WTC11 (cell line): ENCODE measurements around the gene DHX29. TPM values are rescaled to one million over a fixed set of nuclear protein-coding genes. Genes with fewer than 3 reads are reported as not detected.

ENCODE experiments used
- ATAC-seq: fragments of 200-7000 bp; cut with Tn5 transposase; 2 replicates; pipeline ENCODE4 v1.10.0; 2021; ENCODE audit warnings: mild to moderate bottlenecking, moderate library complexity
- CTCF ChIA-PET: fragments of 300-600 bp; sonication (Branson Sonifier 250); formaldehyde crosslinking; loops from one replicate; lab custom pipeline; 2021; ENCODE audit warnings: antibody characterized with exemption; lab: Charles Lee
- POLR2A ChIA-PET: fragments of 350-600 bp; sonication (Branson Sonifier 250); formaldehyde crosslinking; loops from one replicate; lab custom pipeline; 2021; ENCODE audit warnings: antibody characterized with exemption; lab: Charles Lee
- DNase-seq: peaks from one replicate; pipeline ENCODE4 v3.0.0; 2021; ENCODE audit warnings: low spot score
- H3K27ac Mint-ChIP-seq: 2 replicates; pipeline ENCODE4 v1.8.0; 2021; ENCODE audit warnings: mixed read lengths
- H3K27me3 Mint-ChIP-seq: 2 replicates; pipeline ENCODE4 v1.8.0; 2021; ENCODE audit warnings: low read depth, mild to moderate bottlenecking, moderate library complexity, mixed read lengths
- H3K36me3 Mint-ChIP-seq: 2 replicates; pipeline ENCODE4 v1.8.0; 2021; ENCODE audit warnings: mixed read lengths
- H3K4me1 Mint-ChIP-seq: 2 replicates; pipeline ENCODE4 v1.8.0; 2022; ENCODE audit warnings: mixed read lengths
- H3K4me3 Mint-ChIP-seq: 2 replicates; pipeline ENCODE4 v1.8.0; 2021; ENCODE audit warnings: mild to moderate bottlenecking, moderate library complexity, mixed read lengths
- H3K9me3 Mint-ChIP-seq: 2 replicates; pipeline ENCODE4 v1.8.0; 2021; ENCODE audit warnings: mixed read lengths
- ELF4 ChIP-seq: sonication (generic); formaldehyde crosslinking; IDR thresholded peaks from 2 replicates; pipeline ENCODE4 v1.8.1; 2022; ENCODE audit warnings: low read depth, mild to moderate bottlenecking, moderate library complexity, missing genetic modification reagents
- ESRRA ChIP-seq: sonication (generic); formaldehyde crosslinking; IDR thresholded peaks from 2 replicates; pipeline ENCODE4 v1.8.1; 2022; ENCODE audit warnings: mild to moderate bottlenecking, missing genetic modification reagents, borderline replicate concordance
- FOXJ3 ChIP-seq: sonication (generic); formaldehyde crosslinking; IDR thresholded peaks from 2 replicates; pipeline ENCODE4 v1.9.0; 2021; ENCODE audit warnings: missing genetic modification reagents, mild to moderate bottlenecking, borderline replicate concordance
- FOXK1 ChIP-seq: sonication (generic); formaldehyde crosslinking; IDR thresholded peaks from 2 replicates; pipeline ENCODE4 v1.8.0; 2022; ENCODE audit warnings: mild to moderate bottlenecking, moderate library complexity, missing genetic modification reagents
- GTF2I ChIP-seq: fragments of 250-450 bp; sonication (Bioruptor Pico); conservative IDR thresholded peaks from 2 replicates; pipeline ENCODE4 v1.4.0; 2021; ENCODE audit warnings: mild to moderate bottlenecking
- KAT7 ChIP-seq: sonication (generic); formaldehyde crosslinking; IDR thresholded peaks from 2 replicates; pipeline ENCODE4 v1.8.1; 2023; ENCODE audit warnings: missing genetic modification reagents, mild to moderate bottlenecking, borderline replicate concordance
- NFATC4 ChIP-seq: fragments of 250-450 bp; sonication (Bioruptor Pico); IDR thresholded peaks from 2 replicates; pipeline ENCODE4 v1.9.0; 2021; ENCODE audit warnings: mild to moderate bottlenecking
- NR1H2 ChIP-seq: sonication (generic); formaldehyde crosslinking; IDR thresholded peaks from 2 replicates; pipeline ENCODE4 v1.9.0; 2021; ENCODE audit warnings: mild to moderate bottlenecking, moderate library complexity, missing genetic modification reagents
- NR3C1 ChIP-seq: sonication (generic); formaldehyde crosslinking; conservative IDR thresholded peaks from 2 replicates; pipeline ENCODE4 v1.8.1; 2023; ENCODE audit warnings: low read depth, mild to moderate bottlenecking, missing genetic modification reagents
- OVOL2 ChIP-seq: fragments of 250-450 bp; sonication (Bioruptor Pico); IDR thresholded peaks from 2 replicates; pipeline ENCODE4 v1.9.0; 2021; ENCODE audit warnings: mild to moderate bottlenecking, borderline replicate concordance
- RELA ChIP-seq: sonication (generic); formaldehyde crosslinking; IDR thresholded peaks from 2 replicates; pipeline ENCODE4 v1.8.1; 2022; ENCODE audit warnings: missing genetic modification reagents, mild to moderate bottlenecking, borderline replicate concordance
- SP1 ChIP-seq: sonication (generic); formaldehyde crosslinking; conservative IDR thresholded peaks from 2 replicates; pipeline ENCODE4 v1.8.1; 2022; ENCODE audit warnings: missing genetic modification reagents
- ZBTB21 ChIP-seq: sonication (generic); formaldehyde crosslinking; IDR thresholded peaks from 2 replicates; pipeline ENCODE4 v1.8.1; 2023; ENCODE audit warnings: mild to moderate bottlenecking, missing genetic modification reagents, borderline replicate concordance
- ZNF121 ChIP-seq: sonication (generic); formaldehyde crosslinking; IDR thresholded peaks from 2 replicates; pipeline ENCODE4 v1.8.0; 2023; ENCODE audit warnings: missing genetic modification reagents
- ZNF219 ChIP-seq: sonication (generic); formaldehyde crosslinking; IDR thresholded peaks from 2 replicates; pipeline ENCODE4 v1.8.0; 2023; ENCODE audit warnings: missing genetic modification reagents, mild to moderate bottlenecking, borderline replicate concordance
- ZNF317 ChIP-seq: sonication (generic); formaldehyde crosslinking; IDR thresholded peaks from 2 replicates; pipeline ENCODE4 v1.8.1; 2023; ENCODE audit warnings: low read depth, mild to moderate bottlenecking, moderate library complexity, missing genetic modification reagents, borderline replicate concordance
- ZNF416 ChIP-seq: fragments of 250-450 bp; sonication (Bioruptor Pico); IDR thresholded peaks from 2 replicates; pipeline ENCODE4 v1.9.0; 2021; ENCODE audit warnings: mild to moderate bottlenecking, inconsistent platforms
- total RNA-seq: library from RNA; stranded (reverse); gene quantifications from 3 replicates; pipeline ENCODE4 v1.2.3, GENCODE V29; 2021
- TF ChIP-seq, protein P1 (sequence below): sonication (generic); formaldehyde crosslinking; IDR thresholded peaks from 2 replicates; pipeline ENCODE4 v1.8.1; 2023; ENCODE audit warnings: mild to moderate bottlenecking, missing genetic modification reagents, borderline replicate concordance
- TF ChIP-seq, protein P2 (sequence below): sonication (generic); formaldehyde crosslinking; IDR thresholded peaks from 2 replicates; pipeline ENCODE4 v1.8.1; 2023; ENCODE audit warnings: mild to moderate bottlenecking, missing genetic modification reagents, moderate library complexity
- TF ChIP-seq, protein P3 (sequence below): fragments of 250-450 bp; sonication (Bioruptor Pico); conservative IDR thresholded peaks from 2 replicates; pipeline ENCODE4 v1.9.0; 2021; ENCODE audit warnings: mild to moderate bottlenecking
- TF ChIP-seq, protein P4 (sequence below): fragments of 200-600 bp; IDR thresholded peaks from 2 replicates; pipeline ENCODE4 v1.8.0; 2022; ENCODE audit warnings: antibody characterized with exemption
- TF ChIP-seq, protein P5 (sequence below): fragments of 250-450 bp; sonication (Bioruptor Pico); IDR thresholded peaks from 2 replicates; pipeline ENCODE4 v1.9.0; 2021; ENCODE audit warnings: mild to moderate bottlenecking
- TF ChIP-seq, protein P6 (sequence below): sonication (generic); formaldehyde crosslinking; IDR thresholded peaks from 2 replicates; pipeline ENCODE4 v1.8.1; 2023; ENCODE audit warnings: mild to moderate bottlenecking, moderate library complexity, missing genetic modification reagents
- TF ChIP-seq, protein P7 (sequence below): sonication (generic); formaldehyde crosslinking; IDR thresholded peaks from 2 replicates; pipeline ENCODE4 v1.8.0; 2022; ENCODE audit warnings: mild to moderate bottlenecking, missing genetic modification reagents
- TF ChIP-seq, protein P8 (sequence below): sonication (generic); formaldehyde crosslinking; IDR thresholded peaks from 2 replicates; pipeline ENCODE4 v1.8.1; 2022; ENCODE audit warnings: mild to moderate bottlenecking, moderate library complexity, missing genetic modification reagents

DHX29 gene
- total RNA-seq, 1 experiment from 2014 or later = 29.7 TPM

DNA sequence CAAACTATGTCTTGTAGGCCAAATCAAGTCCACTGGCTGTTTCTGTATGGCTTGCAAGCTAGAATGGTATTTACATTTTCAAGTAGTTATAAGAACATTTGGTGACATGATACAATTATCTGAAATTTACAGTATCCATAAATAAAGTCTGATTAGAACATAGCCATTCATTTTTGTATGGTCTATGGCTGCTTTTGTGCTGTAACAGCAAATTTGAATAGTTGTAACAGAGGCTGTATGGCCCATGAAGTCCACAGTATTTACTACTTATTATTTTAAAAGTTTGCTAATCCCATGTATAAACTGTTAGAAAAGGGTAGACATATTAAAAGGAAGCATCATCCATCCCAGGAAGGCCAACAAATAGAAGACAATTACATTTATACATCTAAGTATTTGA is 17.7 kb downstream of the DHX29 start (continued):
- TF ChIP-seq, protein P1, sequence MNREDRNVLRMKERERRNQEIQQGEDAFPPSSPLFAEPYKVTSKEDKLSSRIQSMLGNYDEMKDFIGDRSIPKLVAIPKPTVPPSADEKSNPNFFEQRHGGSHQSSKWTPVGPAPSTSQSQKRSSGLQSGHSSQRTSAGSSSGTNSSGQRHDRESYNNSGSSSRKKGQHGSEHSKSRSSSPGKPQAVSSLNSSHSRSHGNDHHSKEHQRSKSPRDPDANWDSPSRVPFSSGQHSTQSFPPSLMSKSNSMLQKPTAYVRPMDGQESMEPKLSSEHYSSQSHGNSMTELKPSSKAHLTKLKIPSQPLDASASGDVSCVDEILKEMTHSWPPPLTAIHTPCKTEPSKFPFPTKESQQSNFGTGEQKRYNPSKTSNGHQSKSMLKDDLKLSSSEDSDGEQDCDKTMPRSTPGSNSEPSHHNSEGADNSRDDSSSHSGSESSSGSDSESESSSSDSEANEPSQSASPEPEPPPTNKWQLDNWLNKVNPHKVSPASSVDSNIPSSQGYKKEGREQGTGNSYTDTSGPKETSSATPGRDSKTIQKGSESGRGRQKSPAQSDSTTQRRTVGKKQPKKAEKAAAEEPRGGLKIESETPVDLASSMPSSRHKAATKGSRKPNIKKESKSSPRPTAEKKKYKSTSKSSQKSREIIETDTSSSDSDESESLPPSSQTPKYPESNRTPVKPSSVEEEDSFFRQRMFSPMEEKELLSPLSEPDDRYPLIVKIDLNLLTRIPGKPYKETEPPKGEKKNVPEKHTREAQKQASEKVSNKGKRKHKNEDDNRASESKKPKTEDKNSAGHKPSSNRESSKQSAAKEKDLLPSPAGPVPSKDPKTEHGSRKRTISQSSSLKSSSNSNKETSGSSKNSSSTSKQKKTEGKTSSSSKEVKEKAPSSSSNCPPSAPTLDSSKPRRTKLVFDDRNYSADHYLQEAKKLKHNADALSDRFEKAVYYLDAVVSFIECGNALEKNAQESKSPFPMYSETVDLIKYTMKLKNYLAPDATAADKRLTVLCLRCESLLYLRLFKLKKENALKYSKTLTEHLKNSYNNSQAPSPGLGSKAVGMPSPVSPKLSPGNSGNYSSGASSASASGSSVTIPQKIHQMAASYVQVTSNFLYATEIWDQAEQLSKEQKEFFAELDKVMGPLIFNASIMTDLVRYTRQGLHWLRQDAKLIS = no peak
- TF ChIP-seq NR1H2 (no peak), SP1 (CRISPR knock-in tag) (no peak), NR3C1 (CRISPR knock-in tag) (no peak), GTF2I (no peak), NFATC4 (CRISPR knock-in tag) (no peak), ELF4 (CRISPR knock-in tag) (no peak), ZBTB21 (CRISPR knock-in tag) (no peak)
- TF ChIP-seq, protein P2, sequence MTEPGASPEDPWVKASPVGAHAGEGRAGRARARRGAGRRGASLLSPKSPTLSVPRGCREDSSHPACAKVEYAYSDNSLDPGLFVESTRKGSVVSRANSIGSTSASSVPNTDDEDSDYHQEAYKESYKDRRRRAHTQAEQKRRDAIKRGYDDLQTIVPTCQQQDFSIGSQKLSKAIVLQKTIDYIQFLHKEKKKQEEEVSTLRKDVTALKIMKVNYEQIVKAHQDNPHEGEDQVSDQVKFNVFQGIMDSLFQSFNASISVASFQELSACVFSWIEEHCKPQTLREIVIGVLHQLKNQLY (CRISPR knock-in tag) = no peak
- TF ChIP-seq, protein P3, sequence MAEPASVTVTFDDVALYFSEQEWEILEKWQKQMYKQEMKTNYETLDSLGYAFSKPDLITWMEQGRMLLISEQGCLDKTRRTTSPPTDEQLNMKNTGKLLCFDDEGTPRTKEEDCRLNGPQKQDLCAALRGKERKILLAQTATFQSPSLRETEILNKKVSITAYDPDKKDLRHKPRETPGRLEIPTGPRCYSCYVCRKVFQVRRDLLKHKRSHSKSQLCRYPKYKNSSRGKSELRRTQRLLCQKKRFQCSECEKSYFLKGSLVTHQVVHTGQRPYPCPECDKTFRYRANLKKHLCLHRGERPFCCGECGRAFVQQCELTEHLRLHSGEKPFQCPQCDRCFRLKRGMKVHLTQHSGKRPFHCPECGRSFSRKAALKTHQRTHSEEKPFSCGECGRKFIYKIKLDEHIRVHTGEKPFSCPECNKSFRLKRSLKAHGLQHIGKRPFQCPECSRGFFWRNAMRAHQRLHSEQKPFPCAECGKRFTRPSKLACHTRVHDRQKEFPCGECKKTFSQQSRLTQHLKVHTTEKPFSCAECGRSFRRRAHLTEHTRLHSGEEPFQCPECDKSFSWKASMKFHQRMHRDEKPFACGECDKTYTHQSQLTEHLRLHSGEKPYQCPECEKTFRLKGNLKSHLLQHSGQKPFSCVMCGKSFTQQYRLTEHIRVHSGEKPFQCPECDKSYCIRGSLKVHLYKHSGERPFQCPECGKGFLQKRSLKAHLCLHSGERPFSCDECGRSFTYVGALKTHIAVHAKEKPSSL (CRISPR knock-in tag) = no peak

DNA sequence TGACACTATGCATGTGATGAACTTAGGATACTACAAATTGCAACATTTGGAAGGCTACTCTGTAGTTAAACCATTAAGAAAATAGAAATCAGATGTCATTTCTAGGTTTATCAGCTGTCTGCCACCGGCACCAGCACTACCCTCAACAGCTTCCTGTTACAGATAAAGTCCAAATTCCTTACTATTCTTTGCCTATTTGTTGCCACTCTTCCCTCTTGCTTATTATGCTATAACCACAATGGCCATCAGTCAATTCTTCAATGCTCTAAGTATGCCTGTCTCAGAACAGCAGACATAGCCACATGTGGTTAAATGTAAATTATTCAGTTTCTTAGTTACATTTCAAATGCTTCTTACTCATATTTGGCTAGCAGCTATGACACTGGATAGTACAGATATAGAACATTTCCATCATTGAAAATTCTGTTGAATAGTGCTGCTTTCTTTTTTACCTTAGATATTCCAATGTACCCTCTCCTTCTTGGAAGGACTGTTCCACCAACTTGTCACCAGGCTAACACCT is 21.0 kb downstream of the DHX29 start:
- no peaks in the 10 kb centered on the region for H3K27me3 Mint-ChIP-seq
- H3K4me3 Mint-ChIP-seq = no peak overlapping the region
- POLR2A ChIA-PET = interaction anchor here (0.6 kb wide), 1 partner anchor 43 kb away, joined by 3 read pairs; no protein-coding TSS in a partner anchor
- ATAC-seq (no peak), DNase-seq (no peak)
- no peaks in the 10 kb centered on the region for H3K9me3 Mint-ChIP-seq
- no peak overlapping the region for H3K27ac Mint-ChIP-seq
- H3K36me3 Mint-ChIP-seq = peaks cover 51% of the 10 kb centered on the region
- CTCF ChIA-PET = no interaction called here
- H3K4me1 Mint-ChIP-seq = no peaks in the 10 kb centered on the region
- TF ChIP-seq, protein P4, sequence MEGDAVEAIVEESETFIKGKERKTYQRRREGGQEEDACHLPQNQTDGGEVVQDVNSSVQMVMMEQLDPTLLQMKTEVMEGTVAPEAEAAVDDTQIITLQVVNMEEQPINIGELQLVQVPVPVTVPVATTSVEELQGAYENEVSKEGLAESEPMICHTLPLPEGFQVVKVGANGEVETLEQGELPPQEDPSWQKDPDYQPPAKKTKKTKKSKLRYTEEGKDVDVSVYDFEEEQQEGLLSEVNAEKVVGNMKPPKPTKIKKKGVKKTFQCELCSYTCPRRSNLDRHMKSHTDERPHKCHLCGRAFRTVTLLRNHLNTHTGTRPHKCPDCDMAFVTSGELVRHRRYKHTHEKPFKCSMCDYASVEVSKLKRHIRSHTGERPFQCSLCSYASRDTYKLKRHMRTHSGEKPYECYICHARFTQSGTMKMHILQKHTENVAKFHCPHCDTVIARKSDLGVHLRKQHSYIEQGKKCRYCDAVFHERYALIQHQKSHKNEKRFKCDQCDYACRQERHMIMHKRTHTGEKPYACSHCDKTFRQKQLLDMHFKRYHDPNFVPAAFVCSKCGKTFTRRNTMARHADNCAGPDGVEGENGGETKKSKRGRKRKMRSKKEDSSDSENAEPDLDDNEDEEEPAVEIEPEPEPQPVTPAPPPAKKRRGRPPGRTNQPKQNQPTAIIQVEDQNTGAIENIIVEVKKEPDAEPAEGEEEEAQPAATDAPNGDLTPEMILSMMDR = no peak
- TF ChIP-seq OVOL2 (CRISPR knock-in tag) = no peak
- no peak for TF ChIP-seq RELA (CRISPR knock-in tag)
- no peak for TF ChIP-seq ESRRA
- TF ChIP-seq, protein P5, sequence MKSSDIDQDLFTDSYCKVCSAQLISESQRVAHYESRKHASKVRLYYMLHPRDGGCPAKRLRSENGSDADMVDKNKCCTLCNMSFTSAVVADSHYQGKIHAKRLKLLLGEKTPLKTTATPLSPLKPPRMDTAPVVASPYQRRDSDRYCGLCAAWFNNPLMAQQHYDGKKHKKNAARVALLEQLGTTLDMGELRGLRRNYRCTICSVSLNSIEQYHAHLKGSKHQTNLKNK (CRISPR knock-in tag) = no peak
- no peak for TF ChIP-seq ZNF121
- no peak for TF ChIP-seq ZBTB21 (CRISPR knock-in tag)
- no peak for TF ChIP-seq ZNF219
- TF ChIP-seq, protein P6, sequence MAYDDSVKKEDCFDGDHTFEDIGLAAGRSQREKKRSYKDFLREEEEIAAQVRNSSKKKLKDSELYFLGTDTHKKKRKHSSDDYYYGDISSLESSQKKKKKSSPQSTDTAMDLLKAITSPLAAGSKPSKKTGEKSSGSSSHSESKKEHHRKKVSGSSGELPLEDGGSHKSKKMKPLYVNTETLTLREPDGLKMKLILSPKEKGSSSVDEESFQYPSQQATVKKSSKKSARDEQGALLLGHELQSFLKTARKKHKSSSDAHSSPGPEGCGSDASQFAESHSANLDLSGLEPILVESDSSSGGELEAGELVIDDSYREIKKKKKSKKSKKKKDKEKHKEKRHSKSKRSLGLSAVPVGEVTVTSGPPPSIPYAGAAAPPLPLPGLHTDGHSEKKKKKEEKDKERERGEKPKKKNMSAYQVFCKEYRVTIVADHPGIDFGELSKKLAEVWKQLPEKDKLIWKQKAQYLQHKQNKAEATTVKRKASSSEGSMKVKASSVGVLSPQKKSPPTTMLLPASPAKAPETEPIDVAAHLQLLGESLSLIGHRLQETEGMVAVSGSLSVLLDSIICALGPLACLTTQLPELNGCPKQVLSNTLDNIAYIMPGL = no peak
- no peak for TF ChIP-seq FOXK1 (CRISPR knock-in tag)
- TF ChIP-seq ZNF317 (CRISPR knock-in tag) = no peak
- TF ChIP-seq ZNF416 = no peak
- TF ChIP-seq, protein P7, sequence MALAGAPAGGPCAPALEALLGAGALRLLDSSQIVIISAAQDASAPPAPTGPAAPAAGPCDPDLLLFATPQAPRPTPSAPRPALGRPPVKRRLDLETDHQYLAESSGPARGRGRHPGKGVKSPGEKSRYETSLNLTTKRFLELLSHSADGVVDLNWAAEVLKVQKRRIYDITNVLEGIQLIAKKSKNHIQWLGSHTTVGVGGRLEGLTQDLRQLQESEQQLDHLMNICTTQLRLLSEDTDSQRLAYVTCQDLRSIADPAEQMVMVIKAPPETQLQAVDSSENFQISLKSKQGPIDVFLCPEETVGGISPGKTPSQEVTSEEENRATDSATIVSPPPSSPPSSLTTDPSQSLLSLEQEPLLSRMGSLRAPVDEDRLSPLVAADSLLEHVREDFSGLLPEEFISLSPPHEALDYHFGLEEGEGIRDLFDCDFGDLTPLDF (CRISPR knock-in tag) = no peak
- TF ChIP-seq, protein P8, sequence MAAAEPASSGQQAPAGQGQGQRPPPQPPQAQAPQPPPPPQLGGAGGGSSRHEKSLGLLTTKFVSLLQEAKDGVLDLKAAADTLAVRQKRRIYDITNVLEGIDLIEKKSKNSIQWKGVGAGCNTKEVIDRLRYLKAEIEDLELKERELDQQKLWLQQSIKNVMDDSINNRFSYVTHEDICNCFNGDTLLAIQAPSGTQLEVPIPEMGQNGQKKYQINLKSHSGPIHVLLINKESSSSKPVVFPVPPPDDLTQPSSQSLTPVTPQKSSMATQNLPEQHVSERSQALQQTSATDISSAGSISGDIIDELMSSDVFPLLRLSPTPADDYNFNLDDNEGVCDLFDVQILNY = no peak
- no peak for TF ChIP-seq FOXJ3 (CRISPR knock-in tag)
- TF ChIP-seq KAT7 (CRISPR knock-in tag) = no peak
